Neutrophil (primary cell): ENCODE data around the gene AMN1.
"Not testable (repeated sequence)": the region's sequence is repeated elsewhere in the genome, so short reads cannot be mapped to it uniquely, and the experiment has no call there.

Experiments
- H3K27ac ChIP-seq: fragments of 200-600 bp; sonication (generic); 2 replicates; pipeline ENCODE4 v1.5.1; 2016; ENCODE audit warnings: mild to moderate bottlenecking, moderate library complexity
- H3K27me3 ChIP-seq: fragments of 200-600 bp; sonication (generic); 2 replicates; pipeline ENCODE4 v1.6.0; 2016; ENCODE audit warnings: mild to moderate bottlenecking
- H3K36me3 ChIP-seq: fragments of 200-600 bp; sonication (generic); 2 replicates; pipeline ENCODE4 v1.5.1; 2017
- H3K4me1 ChIP-seq, 2 experiments: fragments of 200-600 bp in 1 of 2; sonication (generic) in 1 of 2; 1 replicate in 1 of 2; 2 replicates in 1 of 2; pipeline versions ENCODE4 v1.5.1 to v1.6.1; 2013 to 2016; ENCODE audit warnings: low read depth in 1 of 2, low read length in 1 of 2, mild to moderate bottlenecking in 1 of 2, moderate library complexity in 1 of 2; ENCODE audit not compliant: control insufficient read depth in 1 of 2, insufficient read depth in 1 of 2
- H3K4me3 ChIP-seq, 2 experiments: fragments of 200-600 bp in 1 of 2; sonication (generic) in 1 of 2; 1 replicate in 1 of 2; 2 replicates in 1 of 2; pipeline ENCODE4 v1.5.1; 2013 to 2016; ENCODE audit warnings: low read depth in 1 of 2, low read length in 1 of 2, mild to moderate bottlenecking in 1 of 2, moderate library complexity in 1 of 2
- H3K9me3 ChIP-seq: fragments of 200-600 bp; sonication (generic); 2 replicates; pipeline ENCODE4 v1.5.1; 2016
- TF ChIP-seq, protein P1 (sequence below): fragments of 200-600 bp; sonication (generic); IDR thresholded peaks from 2 replicates; pipeline ENCODE4 v1.5.1; 2016; ENCODE audit warnings: antibody characterized with exemption

The AMN1 gene

DNA sequence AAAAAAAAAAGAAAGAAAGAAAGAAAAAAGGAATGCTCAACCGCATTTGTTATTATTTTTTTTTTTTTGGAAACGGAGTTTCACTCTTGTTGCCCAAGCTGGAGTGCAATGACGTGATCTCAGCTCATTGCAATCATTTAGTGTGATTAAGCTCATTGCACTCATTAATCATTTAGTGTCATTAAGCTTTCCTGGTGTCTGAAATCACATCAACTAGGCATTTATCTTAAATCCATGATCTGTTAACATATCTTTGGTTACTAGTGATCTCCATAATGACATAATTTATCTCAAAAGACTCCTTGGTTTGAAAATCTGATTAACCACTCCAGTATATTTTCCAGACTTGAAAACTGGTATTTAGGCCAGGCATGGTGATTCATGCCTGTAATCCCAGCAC is 43.0 kb downstream of the AMN1 start:
- TF ChIP-seq, protein P1, sequence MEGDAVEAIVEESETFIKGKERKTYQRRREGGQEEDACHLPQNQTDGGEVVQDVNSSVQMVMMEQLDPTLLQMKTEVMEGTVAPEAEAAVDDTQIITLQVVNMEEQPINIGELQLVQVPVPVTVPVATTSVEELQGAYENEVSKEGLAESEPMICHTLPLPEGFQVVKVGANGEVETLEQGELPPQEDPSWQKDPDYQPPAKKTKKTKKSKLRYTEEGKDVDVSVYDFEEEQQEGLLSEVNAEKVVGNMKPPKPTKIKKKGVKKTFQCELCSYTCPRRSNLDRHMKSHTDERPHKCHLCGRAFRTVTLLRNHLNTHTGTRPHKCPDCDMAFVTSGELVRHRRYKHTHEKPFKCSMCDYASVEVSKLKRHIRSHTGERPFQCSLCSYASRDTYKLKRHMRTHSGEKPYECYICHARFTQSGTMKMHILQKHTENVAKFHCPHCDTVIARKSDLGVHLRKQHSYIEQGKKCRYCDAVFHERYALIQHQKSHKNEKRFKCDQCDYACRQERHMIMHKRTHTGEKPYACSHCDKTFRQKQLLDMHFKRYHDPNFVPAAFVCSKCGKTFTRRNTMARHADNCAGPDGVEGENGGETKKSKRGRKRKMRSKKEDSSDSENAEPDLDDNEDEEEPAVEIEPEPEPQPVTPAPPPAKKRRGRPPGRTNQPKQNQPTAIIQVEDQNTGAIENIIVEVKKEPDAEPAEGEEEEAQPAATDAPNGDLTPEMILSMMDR = no peak
- H3K4me1 ChIP-seq = peaks cover 17 to 35% of the 10 kb centered on the region in 2 experiments
- peaks cover 9% of the 10 kb centered on the region for H3K36me3 ChIP-seq
- peak overlapping the region; percentile 84 for H3K27ac ChIP-seq
- H3K9me3 ChIP-seq = no peaks in the 10 kb centered on the region
- H3K27me3 ChIP-seq = no peaks in the 10 kb centered on the region
- H3K4me3 ChIP-seq = peak overlapping the region in 1 of 2 experiments; percentile 49

DNA sequence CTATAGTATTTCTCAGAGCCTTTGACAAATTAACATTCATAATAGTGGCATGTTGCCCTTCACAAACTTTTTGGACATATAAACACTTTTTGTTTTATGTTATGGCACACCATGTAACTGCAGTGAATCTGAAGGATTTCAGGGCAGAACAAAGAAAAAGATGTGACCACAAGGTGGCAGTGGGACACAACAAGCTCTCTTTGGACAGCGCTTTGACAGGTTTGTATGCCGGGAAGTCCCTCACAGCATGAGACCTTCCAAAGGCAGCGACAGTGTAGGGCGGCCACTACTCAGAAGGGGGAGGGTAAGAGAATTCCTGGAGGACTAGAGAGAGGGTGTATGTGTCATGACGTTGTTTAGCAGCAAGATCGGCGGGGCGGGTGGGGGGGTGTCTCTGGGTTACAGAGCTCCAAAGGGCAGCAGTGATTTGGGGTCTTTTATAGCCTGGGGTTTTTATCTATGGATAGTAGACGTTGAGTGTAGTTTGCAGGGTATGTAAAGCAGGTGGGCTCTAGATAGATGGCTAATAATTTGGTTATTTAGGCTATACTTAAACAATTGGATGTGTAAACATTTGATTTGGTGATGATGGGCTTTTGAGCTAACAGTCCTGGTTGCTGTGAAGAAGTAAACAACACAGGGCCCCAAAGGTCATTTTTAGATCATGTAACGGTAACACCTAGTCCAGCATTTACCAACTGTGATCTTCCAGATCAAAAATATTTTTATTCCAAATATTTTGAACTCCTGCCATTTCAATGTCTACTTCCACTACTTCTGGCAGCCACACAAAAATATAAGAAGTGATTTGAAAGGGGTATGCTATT is 46.5 kb downstream of the AMN1 start:
- H3K4me1 ChIP-seq = peaks cover 11 to 23% of the 10 kb centered on the region in 2 experiments
- no peaks in the 10 kb centered on the region for H3K9me3 ChIP-seq
- no peaks in the 10 kb centered on the region for H3K27me3 ChIP-seq
- H3K27ac ChIP-seq = peak overlapping the region; percentile 39
- peaks cover 7% of the 10 kb centered on the region for H3K36me3 ChIP-seq
- H3K4me3 ChIP-seq = no peak overlapping the region
- TF ChIP-seq, protein P1 = peak; percentile 70

GRCh38 chr12:31672521-31672920 is 56.3 kb downstream of the AMN1 start:
- Histone ChIP-seq H3K27me3 (no peaks in the 10 kb centered on the region), H3K4me1 (no peaks in the 10 kb centered on the region), H3K4me3 (no peak overlapping the region), H3K9me3 (no peaks in the 10 kb centered on the region), H3K36me3 (peaks cover 13% of the 10 kb centered on the region), H3K27ac (no peak overlapping the region)
- TF ChIP-seq, protein P1 = no peak

DNA sequence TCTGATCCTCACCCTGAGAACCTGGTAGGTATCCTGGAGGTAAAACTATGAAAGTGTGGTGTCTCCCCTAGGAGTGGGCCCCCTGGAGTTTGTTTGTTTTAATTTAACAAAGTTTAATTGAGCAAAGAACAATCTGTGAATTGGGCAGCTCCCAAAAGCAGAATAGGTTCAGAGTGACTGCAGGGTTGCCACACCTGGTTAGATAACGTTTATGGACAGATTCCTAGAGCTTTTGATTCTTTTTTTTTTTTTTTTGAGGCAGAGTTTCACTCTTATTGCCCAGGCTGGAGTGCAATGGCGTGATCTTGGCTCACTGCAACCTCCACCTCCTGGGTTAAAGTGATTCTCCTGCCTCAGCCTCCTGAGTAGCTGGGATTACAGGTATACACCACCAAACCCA is 59.2 kb downstream of the AMN1 start:
- H3K4me3 ChIP-seq = not testable (repeated sequence)

DNA sequence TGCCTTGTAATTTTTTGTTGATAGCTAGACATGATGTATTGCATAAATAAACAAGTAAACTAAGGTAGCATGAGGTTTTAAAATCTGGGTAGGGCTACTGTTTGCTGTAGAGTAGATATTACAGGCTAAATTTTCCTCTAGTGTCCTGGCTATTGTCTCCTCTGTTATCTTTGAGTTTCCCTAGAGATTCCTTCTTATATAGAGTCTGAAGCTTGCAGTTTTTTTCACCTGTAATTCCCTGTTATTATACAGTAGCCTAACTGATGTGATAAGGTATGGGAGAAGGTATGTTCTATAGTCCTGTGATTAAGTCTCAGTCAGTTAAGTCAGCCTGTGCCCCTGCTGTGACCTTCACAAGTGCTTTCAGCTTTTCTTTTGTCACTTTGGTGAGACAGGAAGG is 59.8 kb downstream of the AMN1 start:
- Histone ChIP-seq H3K27me3 (no peaks in the 10 kb centered on the region), H3K4me3 (no peak overlapping the region), H3K4me1 (no peaks in the 10 kb centered on the region), H3K36me3 (peaks cover 13% of the 10 kb centered on the region), H3K9me3 (no peaks in the 10 kb centered on the region), H3K27ac (no peak overlapping the region)
- TF ChIP-seq, protein P1 = no peak

More for the DNA sequence above, 59.2 kb downstream of the AMN1 start:
- not testable (repeated sequence) for H3K4me1 ChIP-seq, H3K27me3 ChIP-seq, H3K27ac ChIP-seq, H3K9me3 ChIP-seq
- peaks cover 13% of the 10 kb centered on the region for H3K36me3 ChIP-seq

- TF ChIP-seq, protein P1 = no peak
- Histone ChIP-seq H3K36me3 (no peaks in the 10 kb centered on the region), H3K4me1 (peaks cover 0 to 6% of the 10 kb centered on the region in 2 experiments), H3K4me3 (no peak overlapping the region), H3K27ac (no peak overlapping the region), H3K27me3 (no peaks in the 10 kb centered on the region), H3K9me3 (no peaks in the 10 kb centered on the region)
Observed at GRCh38 chr12:31664038-31664437, 64.8 kb downstream of the AMN1 start.
